Neural cell (in vitro differentiated cells): Measurements from ENCODE around the gene TAOK1. TPM values are rescaled to one million over a fixed set of nuclear protein-coding genes. Genes with fewer than 3 reads are reported as not detected.

Source experiments
- H2AFZ ChIP-seq: fragments of 200-600, 300-800 bp; sonication (generic), shearing (Covaris generic); 2 replicates; pipeline ENCODE4 v1.6.0; 2014; ENCODE audit warnings: low read depth, mild to moderate bottlenecking, antibody characterized with exemption, low read length, moderate library complexity
- H3F3A ChIP-seq: fragments of 200-600 bp; shearing (Covaris generic); 2 replicates; pipeline ENCODE4 v1.6.1; 2016; ENCODE audit warnings: mild to moderate bottlenecking, moderate library complexity, mixed read lengths, antibody characterized with exemption, low read length; ENCODE audit not compliant: insufficient read depth, poor library complexity, severe bottlenecking
- H3K27ac ChIP-seq: fragments of 200-600, 300-800 bp; sonication (generic), shearing (Covaris generic); 2 replicates; pipeline ENCODE4 v1.5.1; 2014; ENCODE audit warnings: mild to moderate bottlenecking, low read length, moderate library complexity
- H3K27me3 ChIP-seq: fragments of 300-800, 200-600 bp; sonication (generic), shearing (Covaris generic); 2 replicates; pipeline ENCODE4 v1.6.0; 2014; ENCODE audit warnings: mild to moderate bottlenecking, low read depth, low read length, moderate library complexity; ENCODE audit not compliant: insufficient read depth
- H3K36me3 ChIP-seq: fragments of 300-800, 200-600 bp; sonication (generic), shearing (Covaris generic); 2 replicates; pipeline ENCODE4 v1.5.1; 2014; ENCODE audit warnings: mild to moderate bottlenecking, antibody characterized with exemption, low read length, moderate library complexity; ENCODE audit not compliant: insufficient read depth
- H3K4me2 ChIP-seq: fragments of 300-800, 200-600 bp; sonication (generic), shearing (Covaris generic); 2 replicates; pipeline ENCODE4 v1.6.0; 2014; ENCODE audit warnings: mild to moderate bottlenecking, low read length
- H3K4me3 ChIP-seq: fragments of 300-800, 200-600 bp; sonication (generic), shearing (Covaris generic); 2 replicates; pipeline ENCODE4 v1.5.1; 2014; ENCODE audit warnings: mild to moderate bottlenecking, low read length, moderate library complexity
- H3K79me2 ChIP-seq: fragments of 200-600 bp; shearing (Covaris generic); replicated peaks from 2 replicates; pipeline ENCODE4 v1.6.0; 2014; ENCODE audit warnings: mild to moderate bottlenecking, low read length, moderate library complexity; ENCODE audit not compliant: insufficient read depth
- H3K9ac ChIP-seq: fragments of 300-800, 200-600 bp; sonication (generic), shearing (Covaris generic); 2 replicates; pipeline ENCODE4 v1.6.1; 2016; ENCODE audit warnings: mild to moderate bottlenecking, low read length, mixed read lengths
- H3K9me2 ChIP-seq: fragments of 200-600 bp; shearing (Covaris generic); 2 replicates; pipeline ENCODE4 v1.6.1; 2016; ENCODE audit warnings: mild to moderate bottlenecking, low read length, mixed read lengths; ENCODE audit not compliant: insufficient read depth
- H3K9me3 ChIP-seq: fragments of 200-600, 300-800 bp; sonication (generic), shearing (Covaris generic); 2 replicates; pipeline ENCODE4 v1.6.1; 2016; ENCODE audit warnings: mild to moderate bottlenecking, mixed run types, low read length, moderate library complexity, mixed read lengths
- H4K20me1 ChIP-seq: fragments of 200-600 bp; shearing (Covaris generic); 2 replicates; pipeline ENCODE4 v1.6.1; 2016; ENCODE audit warnings: mild to moderate bottlenecking, mixed run types; ENCODE audit not compliant: insufficient read depth
- CTCF ChIP-seq: fragments of 450-650 bp; IDR thresholded peaks from 2 replicates; pipeline ENCODE4 v1.5.1; 2014; ENCODE audit warnings: antibody characterized with exemption, mild to moderate bottlenecking, moderate library complexity; ENCODE audit not compliant: poor library complexity, severe bottlenecking
- EP300 ChIP-seq: fragments of 450-650 bp; conservative IDR thresholded peaks from 2 replicates; pipeline ENCODE4 v1.6.1; 2014; ENCODE audit warnings: antibody characterized with exemption, mild to moderate bottlenecking, moderate library complexity; ENCODE audit not compliant: poor library complexity, severe bottlenecking
- EZH2 ChIP-seq: fragments of 200-600, 300-800 bp; shearing (Covaris generic), sonication (generic); IDR thresholded peaks from 2 replicates; pipeline ENCODE4 v1.6.1; 2014; ENCODE audit warnings: antibody characterized with exemption, low read length, borderline replicate concordance, mild to moderate bottlenecking; ENCODE audit not compliant: insufficient read depth, poor library complexity, severe bottlenecking
- MXI1 ChIP-seq: fragments of 450-650 bp; conservative IDR thresholded peaks from 2 replicates; pipeline ENCODE4 v1.6.1; 2014; ENCODE audit warnings: antibody characterized with exemption, mild to moderate bottlenecking; ENCODE audit not compliant: poor library complexity, severe bottlenecking
- POLR2AphosphoS5 ChIP-seq: IDR thresholded peaks from 2 replicates; pipeline ENCODE4 v1.6.1; 2012
- RAD21 ChIP-seq: fragments of 450-650 bp; conservative IDR thresholded peaks from 2 replicates; pipeline ENCODE4 v1.6.1; 2014; ENCODE audit warnings: antibody characterized with exemption, mild to moderate bottlenecking, moderate library complexity
- REST ChIP-seq: IDR thresholded peaks from 2 replicates; pipeline ENCODE4 v1.6.1; 2012; ENCODE audit warnings: borderline replicate concordance
- TAF1 ChIP-seq: IDR thresholded peaks from 2 replicates; pipeline ENCODE4 v1.6.1; 2012; ENCODE audit warnings: low read depth
- polyA plus RNA-seq: library from polyadenylated mRNA; depleted of rRNA; stranded (reverse); fragments of >200 nt; gene quantifications from 2 replicates; pipeline ENCODE4 v1.2.3, GENCODE V29; 2014

The TAOK1 gene
- polyA plus RNA-seq, 1 donor from 2014 or later: 53.2 TPM

GRCh38 chr17:29346462-29346861, 43.7 kb upstream of the TAOK1 start:
- H3K27me3 ChIP-seq: no peaks in the 10 kb centered on the region
- no peaks in the 10 kb centered on the region for H3K79me2 ChIP-seq
- H3K9me3 ChIP-seq: no peaks in the 10 kb centered on the region
- no peak overlapping the region for H3K4me3 ChIP-seq
- H3K36me3 ChIP-seq: no peaks in the 10 kb centered on the region
- H3K9ac ChIP-seq: no peak overlapping the region
- H4K20me1 ChIP-seq: no peaks in the 10 kb centered on the region
- H3K4me2 ChIP-seq: no peak overlapping the region
- no peak for TF ChIP-seq RAD21
- no peak for TF ChIP-seq POLR2AphosphoS5
- TF ChIP-seq REST: no peak
- no peak for TF ChIP-seq MXI1
- TF ChIP-seq CTCF: no peak
- TF ChIP-seq EZH2: no peak
- no peak for TF ChIP-seq EP300
- TF ChIP-seq TAF1: no peak
- no peaks in the 10 kb centered on the region for H3F3A ChIP-seq
- no peaks in the 10 kb centered on the region for H3K9me2 ChIP-seq
- H3K27ac ChIP-seq: no peak overlapping the region
- no peak overlapping the region for H2AFZ ChIP-seq

- Histone ChIP-seq H3K79me2 (no peaks in the 10 kb centered on the region), H3K4me2 (no peak overlapping the region)
Measured at GRCh38 chr17:29347831-29348629, 42.1 kb upstream of the TAOK1 start.

More at GRCh38 chr17:29347831-29348629, 42.1 kb upstream of the TAOK1 start:
- Histone ChIP-seq H4K20me1 (no peaks in the 10 kb centered on the region), H3K27me3 (no peaks in the 10 kb centered on the region), H3K4me3 (no peak overlapping the region), H3K27ac (no peak overlapping the region), H3K9me2 (no peaks in the 10 kb centered on the region), H3K9ac (no peak overlapping the region), H3K36me3 (no peaks in the 10 kb centered on the region), H2AFZ (no peak overlapping the region), H3F3A (no peaks in the 10 kb centered on the region), H3K9me3 (no peaks in the 10 kb centered on the region)
- no peak for TF ChIP-seq EP300
- no peak for TF ChIP-seq MXI1
- no peak for TF ChIP-seq TAF1
